Activated gamma-delta T cell treated with Interleukin-2 at 50 U/mL for 16 hours (primary cell): ENCODE data around the gene OGDHL.
A peak's percentile ranks its signal among the peaks of the same experiment; 100 is the strongest.
"Not testable (repeated sequence)": the region's sequence is repeated elsewhere in the genome, so short reads cannot be mapped to it uniquely, and the experiment has no call there.

Experiments
- DNase-seq: peaks from one replicate; pipeline ENCODE4 v3.0.0-alpha.2; 2020

The OGDHL gene

DNA sequence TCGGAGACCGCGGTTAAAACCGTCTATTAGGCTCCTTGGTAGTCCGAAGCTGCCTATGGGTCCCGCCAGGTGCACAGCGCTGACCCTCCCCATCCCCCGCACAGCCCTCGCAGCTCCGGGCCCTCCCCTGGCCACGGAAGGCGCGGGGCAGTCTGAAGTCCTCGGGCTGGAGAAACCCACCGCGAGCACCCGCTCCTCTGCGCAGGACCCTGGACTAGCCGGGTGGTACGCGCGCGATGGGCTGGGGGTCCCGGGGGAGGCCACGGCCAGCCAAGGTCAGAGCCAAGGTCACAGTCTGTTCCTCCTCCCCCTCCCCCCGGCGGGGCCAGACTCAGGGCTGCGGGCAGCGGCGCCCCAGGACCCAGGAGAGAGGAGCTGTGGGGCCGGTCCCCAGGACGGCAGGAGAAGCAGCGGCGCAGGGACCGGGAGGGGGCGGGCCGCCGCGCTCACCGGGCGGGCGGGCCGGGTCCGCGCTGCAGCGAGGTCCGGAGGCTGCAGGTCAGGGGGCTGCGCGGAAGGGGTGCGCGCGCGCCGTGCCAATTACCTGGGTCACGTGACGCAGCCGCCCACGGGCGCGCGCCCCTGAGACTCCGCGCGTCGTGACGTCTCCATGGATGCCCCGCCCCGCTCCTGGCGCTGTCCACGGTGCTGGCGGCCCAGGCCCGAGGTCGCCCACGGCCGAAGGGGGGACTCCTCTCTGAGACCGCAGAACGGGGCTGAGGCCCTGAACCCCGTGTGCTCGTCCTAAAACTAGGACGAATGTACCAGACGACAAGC is at the start of gene OGDHL:
Gene OGDHL, minus strand, starts transcription at position 535 of the 777 bp plus-strand sequence. CDS start 3,731 bp downstream, outside the sequence.
- peak; percentile 31 for DNase-seq

DNA sequence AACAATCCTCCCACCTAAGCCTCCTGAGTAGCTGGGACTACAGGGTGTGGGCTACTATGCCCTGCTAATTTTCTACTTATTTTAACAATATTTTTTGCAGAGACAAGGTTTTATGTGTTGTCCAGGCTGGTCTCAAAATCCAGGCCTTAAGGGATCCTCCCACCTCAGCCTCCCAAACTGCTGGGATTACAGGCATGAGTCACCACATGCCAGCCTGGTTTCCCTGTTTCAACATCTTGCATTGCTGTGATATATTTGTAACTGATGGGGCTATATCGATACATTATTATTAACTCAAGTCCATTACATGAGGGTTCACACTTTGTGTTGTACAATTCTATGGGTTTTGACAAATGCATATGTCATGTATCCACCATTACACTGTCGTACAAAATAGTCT is 41.9 kb upstream of the OGDHL start:
- DNase-seq = no peak

DNA sequence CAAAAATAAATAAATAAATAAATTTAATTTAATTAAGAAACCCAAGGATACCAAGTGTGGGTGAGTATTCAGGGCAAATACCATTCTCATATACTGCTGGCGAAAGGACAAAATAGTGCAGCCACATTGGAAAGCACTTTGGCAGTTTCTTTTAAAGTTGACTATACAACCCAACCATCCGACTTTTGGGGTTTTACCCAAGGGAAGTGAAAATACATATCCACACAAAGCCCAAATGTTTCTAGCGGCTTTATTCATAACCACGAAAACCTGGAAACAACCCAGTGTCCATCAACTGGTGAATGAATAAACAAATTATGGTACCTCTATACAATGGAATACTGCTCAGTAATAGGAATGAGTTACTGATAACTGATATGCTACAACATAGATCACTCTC is 36.2 kb upstream of the OGDHL start:
- DNase-seq = no peak

DNA sequence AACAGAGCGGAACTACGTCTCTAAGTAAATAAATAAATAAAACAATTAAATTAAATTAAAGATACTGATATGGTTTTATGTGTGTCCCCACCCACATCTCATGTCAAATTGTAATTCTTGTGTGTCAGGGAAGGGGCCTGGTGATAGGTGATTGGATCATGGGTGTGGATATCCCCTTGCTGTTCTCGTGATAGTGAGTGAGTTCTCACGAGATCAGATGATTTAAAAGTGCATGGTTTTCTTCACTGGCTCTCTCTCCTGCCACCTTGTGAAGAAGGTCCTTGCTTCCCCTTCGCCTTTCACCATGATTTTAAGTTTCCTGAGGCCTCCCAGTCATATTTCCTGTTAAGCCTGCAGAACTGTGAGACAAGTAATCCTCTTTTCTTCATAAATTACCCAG is 29.0 kb upstream of the OGDHL start:
- no peak for DNase-seq

DNA sequence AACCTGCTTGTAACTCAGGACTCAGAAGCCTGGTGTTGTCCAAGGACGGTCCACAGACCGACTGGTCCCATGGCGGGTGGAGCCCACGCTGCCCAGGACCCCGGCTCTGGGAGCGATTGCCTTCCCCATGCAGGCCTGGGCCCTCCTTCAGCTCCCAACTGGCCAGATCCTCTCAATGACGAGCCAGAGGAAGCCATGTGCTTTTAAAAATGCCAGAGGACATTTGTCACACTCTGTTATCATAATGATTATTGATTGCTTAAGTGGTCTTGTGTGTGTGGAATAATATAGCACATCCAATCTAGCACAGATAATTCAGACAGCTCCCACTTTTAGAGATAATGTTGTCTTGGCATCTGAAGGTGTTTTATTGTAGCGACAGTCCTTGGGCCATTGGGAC is 22.6 kb upstream of the OGDHL start:
- DNase-seq = no peak

DNA sequence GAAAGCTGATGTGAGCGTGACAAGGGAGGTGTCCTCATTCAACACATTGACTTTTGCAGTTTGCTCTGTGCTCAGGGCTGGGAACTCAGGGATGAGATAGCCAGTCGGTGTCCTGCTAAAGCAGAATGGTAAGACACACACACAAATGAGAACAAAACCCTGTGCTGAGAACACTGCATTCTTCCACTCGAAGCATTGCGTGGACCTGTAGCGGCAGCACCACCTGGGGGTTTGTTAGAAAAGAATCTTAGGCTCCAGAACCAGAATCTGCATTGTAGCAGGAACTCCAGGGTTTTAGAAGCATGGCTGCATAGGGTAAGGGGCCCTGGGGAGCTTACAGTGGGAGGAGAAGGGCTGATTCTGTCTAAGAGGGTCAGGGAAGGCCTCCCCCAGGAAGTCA is 21.5 kb upstream of the OGDHL start:
- no peak for DNase-seq

DNA sequence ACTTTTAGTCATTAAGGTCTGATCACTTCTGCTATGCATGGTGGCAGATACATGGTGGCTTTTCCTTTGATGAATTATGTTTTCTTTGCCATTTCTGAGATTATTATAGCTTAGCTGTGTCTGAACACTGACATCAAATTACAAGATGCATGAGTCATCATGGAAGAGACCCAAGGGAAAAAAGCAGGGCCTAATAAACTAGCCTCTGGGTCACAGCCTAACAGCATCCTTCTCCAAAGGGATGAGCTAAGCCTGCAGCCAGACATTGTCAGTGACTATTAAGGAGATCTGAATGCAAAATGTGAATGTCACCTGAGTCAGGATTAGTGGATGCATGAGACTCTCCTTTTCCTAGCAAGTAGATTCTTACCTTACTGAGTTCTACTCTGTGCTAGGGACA is 19.1 kb upstream of the OGDHL start:
- DNase-seq = no peak

DNA sequence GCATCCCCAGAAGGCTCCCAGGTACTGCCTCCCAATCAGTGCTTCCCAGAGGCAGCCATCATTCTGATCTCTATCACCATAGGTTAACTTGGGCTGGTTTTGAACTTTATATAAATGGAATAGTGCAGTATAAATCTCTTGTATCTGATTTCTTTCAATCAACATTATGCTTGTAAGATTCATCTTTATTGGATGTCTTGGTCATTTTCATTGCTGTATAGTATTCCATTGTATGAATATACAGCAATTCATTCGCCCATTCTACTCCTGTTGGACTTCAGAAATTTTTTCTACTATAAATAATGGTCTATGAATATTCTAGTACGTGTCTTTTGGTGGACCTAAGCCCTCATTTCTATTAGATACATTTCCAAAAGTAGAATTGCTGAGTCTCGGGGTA is 16.1 kb upstream of the OGDHL start:
- DNase-seq = no peak

DNA sequence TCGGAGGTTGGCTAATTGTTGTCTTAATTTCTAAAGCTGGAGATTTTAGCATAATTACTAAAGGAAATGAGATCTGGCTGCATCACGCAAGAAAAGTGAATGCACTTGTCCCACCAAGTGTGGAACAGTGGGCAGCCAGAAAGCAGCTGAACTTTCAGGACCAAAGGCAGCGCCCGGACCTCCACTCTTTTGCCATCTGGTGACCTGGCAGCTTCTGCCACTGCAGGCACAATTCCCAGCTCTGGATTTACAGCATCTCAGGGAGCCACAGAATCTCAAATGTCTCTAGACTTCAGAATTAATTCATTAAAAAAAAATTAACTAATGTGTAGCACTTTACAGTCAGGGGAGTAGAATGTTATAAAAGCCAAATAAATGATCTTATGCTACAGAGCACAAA is 14.7 kb upstream of the OGDHL start:
- no peak for DNase-seq

DNA sequence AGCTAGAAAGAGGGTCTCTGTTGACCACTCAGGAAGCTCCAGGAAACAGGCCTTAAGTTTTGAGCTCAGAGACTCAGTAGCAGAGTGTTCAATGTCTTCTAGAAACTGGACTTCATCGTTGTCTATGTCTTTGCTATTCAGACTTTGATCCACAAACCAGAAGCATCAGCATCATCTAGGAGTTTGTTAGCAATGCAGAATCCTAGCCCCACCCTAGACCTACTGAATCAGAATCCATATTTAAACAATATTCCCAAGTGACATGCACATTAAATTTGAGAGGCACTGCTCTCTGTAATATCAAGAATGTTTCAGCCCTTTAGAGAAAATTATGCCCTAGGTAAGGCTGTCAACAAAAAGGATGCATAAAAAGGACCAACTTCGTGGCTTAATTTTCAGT is 12.9 kb upstream of the OGDHL start:
- no peak for DNase-seq

DNA sequence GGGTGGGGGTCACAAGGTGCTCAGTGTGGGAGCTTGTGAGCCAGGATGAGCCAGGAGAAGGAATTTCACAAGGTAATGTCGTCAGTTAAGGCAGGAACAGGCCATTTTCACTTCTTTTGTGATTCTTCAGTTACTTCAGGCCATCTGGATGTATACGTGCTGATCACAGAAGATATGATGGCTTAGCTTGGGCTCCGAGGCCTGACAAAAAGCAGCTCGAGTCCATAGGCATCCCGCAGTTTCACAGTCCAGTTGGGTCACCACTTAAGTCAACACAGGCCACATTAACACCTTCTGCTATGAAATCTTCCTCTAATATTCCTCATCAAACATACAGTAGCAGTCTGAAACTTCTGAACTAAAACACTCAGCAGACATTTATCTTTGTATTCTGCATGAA is 10.8 kb upstream of the OGDHL start:
- DNase-seq = not testable (repeated sequence)

DNA sequence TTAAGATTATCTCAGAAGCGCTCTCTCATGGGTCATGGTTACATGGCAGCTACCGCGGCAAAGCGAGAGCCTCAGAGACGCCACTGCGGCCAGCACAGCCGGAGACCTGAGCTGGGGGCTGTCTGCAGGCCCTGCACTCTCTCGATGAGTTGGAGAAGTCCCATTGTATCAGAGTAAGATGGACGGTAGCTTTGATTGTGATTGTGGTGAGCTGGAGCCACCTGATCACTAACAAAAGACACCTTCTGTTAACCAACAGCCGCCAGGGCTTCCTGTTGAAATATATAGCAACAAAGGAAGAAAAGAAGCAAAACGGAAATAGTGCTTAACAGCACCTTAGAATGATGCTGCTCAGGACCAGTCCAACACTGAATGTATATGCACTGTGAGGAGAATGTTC is 8.9 kb upstream of the OGDHL start:
- DNase-seq = not testable (repeated sequence)

DNA sequence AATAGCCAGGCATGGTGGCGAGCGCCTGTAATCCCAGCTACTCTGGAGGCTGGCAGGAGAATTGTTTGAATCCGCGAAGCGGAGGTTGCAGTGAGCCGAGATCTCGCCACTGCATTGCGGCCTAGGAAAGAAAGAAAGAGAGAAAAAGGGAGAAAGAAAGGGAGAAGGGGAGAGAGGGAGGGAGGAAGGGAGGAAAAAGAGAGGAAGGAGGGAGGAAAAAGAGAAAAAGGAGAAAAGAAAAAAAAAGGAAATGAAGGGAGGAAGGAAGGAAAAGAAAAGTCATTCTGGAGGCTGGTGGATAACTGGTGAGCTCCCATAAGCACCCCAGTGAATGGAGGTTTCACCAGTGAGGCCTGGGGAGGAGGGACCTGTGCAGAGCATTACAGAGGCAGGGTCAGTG is 7.6 kb upstream of the OGDHL start:
- no peak for DNase-seq

DNA sequence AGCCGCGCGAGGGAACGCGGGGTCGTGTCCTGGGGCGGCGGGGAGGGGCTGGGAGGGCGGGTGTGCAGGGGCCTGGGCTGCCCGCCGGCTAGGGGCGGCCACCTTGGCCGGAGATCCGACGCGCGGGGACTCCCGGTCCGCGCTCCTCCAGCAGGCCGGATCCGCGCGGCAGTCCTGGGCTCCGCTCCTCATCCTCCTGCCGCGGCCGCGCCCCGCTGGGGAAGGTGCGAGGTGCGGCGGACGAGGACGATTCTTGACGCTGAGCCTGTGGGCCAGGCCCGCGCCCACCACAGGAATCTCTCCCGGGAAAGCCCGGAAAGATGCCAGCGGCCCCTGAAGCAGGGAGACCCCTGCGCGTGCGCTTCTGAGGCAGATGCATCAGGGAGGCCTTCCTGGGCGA is 6.6 kb upstream of the OGDHL start:
- DNase-seq = no peak

DNA sequence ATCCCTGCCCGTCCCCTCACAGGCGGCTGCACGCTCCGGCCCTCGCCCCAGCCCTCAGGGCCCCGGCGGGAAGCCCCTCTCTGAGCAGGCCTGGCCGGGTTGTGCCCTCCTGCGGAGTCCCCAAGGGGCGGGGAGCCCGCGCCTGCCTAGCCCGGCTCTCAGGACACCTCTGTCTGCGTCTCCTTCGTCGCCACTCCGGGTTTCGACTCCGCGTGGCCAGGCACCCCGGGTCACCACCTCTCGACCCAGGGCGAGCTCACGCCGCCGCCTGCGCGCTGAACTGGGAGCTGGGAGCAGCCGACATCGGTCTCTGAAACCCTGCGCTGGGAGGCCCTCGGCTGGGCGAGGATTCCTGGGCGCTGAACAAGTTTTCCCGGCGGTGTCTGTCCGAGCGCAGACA is 6.2 kb upstream of the OGDHL start:
- no peak for DNase-seq

DNA sequence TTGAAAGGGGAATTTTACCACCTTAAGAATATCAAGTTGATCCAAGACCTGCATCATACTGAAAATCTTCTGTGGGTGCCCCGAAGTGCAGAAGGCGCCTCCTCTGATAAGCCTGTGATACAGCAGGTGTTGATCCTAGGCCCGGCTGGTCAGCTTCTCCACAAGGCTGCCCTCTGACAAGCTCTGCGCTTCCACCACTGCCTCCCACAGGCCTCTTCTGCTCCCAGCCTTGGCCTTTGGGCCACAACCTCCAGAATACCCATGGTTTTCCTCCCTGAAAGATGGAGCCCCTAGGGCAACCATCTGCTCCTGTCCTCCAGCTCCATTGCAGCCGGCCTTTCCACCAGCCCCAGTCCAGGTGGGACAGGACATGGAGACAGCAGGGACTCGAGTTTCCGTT is 5.6 kb upstream of the OGDHL start:
- no peak for DNase-seq

DNA sequence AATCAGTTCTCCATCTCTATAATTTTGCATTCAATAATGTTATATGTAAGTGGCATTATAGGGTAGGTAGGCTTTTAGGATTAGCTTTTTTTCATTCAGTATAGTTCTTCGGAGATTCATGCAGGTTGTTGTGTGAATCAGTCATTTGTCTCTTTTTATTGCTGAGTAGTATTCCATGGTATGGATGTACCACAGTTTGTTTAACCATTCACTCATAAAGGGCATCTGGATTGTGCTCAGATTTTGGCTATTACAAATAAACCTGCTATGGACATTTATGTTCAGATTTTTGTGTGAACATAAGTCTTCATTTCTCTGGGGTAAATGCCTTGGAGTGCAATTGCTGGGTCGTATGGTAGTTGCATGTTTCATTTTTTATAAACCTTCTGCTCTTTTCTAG is 4.4 kb upstream of the OGDHL start:
- DNase-seq = no peak

DNA sequence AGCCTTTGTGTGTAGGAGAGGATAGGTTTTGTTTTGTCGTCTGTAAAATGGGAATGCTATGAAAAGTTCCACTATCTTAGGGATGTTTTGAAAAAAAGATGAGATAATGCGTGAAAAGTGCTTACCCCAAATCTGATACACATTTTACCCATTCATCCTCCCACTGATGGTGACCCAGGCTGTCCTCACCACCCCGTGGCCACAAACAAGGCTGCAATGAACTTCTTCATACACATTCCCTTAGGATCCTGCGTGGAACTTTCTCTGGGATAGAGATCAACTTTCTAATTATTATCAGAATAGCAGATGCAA is 399 bp upstream of the OGDHL start:
- DNase-seq = no peak

DNA sequence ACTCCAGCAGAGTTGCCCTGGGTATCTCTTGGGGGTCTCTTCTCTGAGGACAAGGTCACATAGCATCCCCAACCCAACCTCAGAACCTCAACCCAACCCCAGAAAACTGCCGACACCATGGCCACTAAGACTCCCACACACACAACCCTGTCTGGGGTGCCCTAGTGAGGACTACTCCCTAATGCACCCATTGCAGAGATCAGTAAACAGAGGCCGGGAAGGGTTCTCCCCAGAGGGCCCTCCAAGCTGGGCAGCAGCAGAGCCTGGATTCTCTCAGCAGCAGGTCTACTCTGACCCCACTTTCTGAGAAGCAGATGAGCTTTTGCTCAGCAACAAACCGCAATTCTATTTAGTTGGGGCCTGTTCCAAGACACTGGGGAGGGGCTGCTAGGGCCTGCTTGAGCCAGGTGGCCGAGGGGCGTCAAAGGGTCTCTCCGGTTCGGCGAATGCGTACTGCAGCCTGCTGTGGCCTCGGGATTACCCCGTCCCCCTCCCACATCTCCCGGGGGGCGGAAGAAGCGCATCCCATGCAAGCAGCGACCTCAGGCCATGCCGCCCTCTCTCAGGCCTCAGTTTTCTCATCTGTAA is 828 bp downstream of the OGDHL start:
- DNase-seq = no peak

DNA sequence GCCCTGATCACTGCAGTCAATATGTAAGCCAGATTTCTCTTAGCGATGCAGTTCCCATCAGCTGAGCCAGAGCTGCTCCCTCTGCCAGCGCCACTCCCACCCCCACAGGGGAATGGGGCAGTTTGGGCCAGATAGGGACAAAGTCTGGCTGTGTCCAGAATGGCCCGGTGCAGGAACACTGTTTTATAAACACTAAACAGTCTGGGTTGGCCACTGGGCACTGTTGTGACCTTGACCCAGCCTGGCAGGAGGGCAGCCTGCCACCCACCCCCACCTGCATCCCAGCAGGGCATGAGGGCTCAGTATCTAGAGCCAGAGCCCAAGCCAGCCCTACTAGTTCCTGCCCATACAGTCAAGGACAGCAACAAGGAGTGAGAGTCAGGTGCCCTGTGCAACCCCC is 1.3 kb downstream of the OGDHL start:
- DNase-seq = no peak

DNA sequence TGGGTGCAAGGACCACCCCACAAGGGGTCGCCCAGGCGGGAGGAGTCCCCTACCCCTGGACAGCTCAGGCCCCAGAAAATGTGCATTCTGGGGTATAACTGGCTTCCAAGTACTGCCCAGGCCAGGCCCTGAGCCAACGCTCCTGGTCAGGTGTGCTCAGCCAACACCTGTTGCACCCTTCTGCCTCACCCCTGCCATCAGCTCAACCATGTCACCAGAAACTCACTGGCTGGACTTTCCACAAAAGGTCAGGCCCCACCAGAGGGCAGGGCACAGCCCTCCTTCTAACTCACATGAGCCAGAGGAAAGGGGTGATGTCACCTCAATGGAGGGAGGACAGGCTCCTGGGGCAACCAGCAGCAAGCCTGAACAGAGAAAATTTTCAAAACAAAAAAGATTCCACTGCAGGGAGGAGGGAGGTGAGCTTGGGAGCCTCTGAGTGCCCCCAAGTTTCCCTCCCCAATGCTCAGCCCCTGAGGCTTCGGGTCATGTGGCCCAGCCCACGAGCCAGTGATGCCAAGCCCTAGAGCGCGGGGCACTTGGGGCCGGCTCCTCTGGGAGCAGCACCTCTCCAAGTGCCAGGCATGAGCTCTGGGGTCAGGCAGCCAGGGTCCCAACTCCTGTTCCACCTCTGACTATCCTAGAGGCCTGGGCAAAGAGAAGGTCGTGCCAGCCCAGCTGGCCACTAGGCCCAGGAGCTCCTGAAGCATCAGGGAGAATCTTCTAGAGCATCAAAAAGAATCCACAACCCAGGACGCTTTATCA is 2.2 kb downstream of the OGDHL start:
- DNase-seq = no peak

DNA sequence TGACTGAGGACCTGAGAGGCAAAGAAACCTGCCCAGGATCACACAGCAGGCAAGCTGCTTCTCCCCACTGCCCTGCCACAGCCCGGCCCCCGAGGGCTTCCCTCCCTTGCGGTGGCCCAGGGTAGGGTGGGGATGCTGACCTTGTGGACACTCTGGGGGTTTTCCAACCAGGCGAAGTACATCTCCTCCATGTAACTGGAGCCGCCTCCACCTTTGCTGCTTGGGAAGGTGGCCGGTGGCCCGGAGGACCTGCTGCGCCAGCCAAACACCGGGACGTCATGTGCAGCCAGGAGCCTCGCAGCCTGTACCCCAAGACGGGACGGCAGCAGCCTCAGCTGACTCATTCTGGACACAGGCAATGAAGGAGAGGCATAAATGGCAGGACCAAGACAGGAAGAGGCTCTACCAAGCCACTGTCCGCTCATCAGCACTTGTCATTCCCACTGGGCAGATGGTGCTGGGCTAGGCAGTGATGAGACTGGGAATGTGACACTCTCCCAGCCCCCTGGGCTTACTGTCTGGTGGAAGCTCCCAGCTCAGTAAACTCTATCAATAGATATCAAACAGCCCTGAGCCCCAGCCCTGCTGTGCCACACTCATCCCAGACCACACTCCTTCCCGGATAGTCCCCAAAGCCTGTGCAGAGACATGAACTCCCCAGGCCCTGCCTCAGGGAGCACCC is 3.7 kb downstream of the OGDHL start:
- no peak for DNase-seq

DNA sequence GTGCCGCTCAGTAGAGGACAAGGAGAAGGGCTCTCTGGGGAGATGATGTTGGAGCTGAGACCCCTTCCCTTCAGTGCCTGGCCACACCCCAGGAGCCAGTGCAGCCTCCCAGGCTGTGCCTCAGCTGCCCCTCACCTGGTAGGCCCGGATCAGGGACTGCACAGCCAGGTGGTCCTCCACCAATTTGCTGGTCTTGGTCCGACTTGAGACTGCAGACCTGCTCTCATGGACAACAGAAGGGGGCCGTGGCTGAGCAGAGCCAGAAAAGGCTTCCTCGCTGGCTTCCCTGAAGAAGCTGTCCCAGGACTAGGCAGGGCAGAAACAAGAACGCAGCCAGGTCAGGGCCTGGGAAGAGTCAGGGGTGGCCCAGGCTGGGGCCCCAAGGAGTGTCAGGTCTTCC is 5.5 kb downstream of the OGDHL start:
- no peak for DNase-seq

DNA sequence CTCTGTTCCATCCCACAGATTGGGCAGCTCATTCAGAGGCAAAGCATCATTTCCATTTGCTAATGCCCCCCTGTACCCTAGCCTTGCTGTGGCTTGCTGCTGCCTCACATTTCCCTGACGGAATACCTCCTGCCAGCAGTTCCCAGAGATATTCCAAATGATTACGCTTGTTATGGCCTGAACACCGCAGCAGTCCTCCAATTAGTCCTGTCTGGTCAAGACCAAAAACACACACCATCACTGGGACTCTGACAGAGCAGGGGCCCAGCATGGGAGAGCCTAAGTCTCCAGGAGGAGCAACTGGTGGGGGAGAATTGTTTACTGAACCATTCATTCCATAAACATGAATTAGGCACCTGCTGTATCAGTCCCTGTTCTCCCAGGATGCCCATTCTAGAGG is 6.1 kb downstream of the OGDHL start:
- DNase-seq = no peak
